Superior temporal gyrus (tissue), 1 donor: ENCODE results near the gene PPP1R3C.
A peak's percentile ranks its signal among the peaks of the same experiment; 100 is the strongest.

Source experiments
- DNase-seq: peaks from one replicate; pipeline ENCODE4 v3.0.0-alpha.2; 2016; ENCODE audit errors: extremely low spot score

Gene PPP1R3C

GRCh38 chr10:91601212-91601611 lies 31.7 kb downstream of the PPP1R3C start:
- no peak for DNase-seq

- no peak for DNase-seq
Measured at GRCh38 chr10:91598211-91598977, 34.5 kb downstream of the PPP1R3C start.

- peak; percentile 63 for DNase-seq
Measured at GRCh38 chr10:91597197-91597881, 35.5 kb downstream of the PPP1R3C start.

- DNase-seq, result peak; percentile 47
Measured at GRCh38 chr10:91596825-91597196, 36.1 kb downstream of the PPP1R3C start.

- DNase-seq, result no peak
Measured at GRCh38 chr10:91593834-91594233, 39.0 kb downstream of the PPP1R3C start.

GRCh38 chr10:91593366-91593765 lies 39.5 kb downstream of the PPP1R3C start:
- DNase-seq, result no peak

- DNase-seq, result no peak
Measured at GRCh38 chr10:91592266-91592975, 40.5 kb downstream of the PPP1R3C start.

GRCh38 chr10:91591797-91592174 lies 41.1 kb downstream of the PPP1R3C start:
- DNase-seq, result no peak

GRCh38 chr10:91590904-91591796 lies 41.7 kb downstream of the PPP1R3C start:
- DNase-seq, result no peak

GRCh38 chr10:91590142-91590903 lies 42.5 kb downstream of the PPP1R3C start:
- DNase-seq, result no peak

- no peak for DNase-seq
Measured at GRCh38 chr10:91589658-91590035, 43.2 kb downstream of the PPP1R3C start.

- DNase-seq, result no peak
Measured at GRCh38 chr10:91589015-91589657, 43.7 kb downstream of the PPP1R3C start.

GRCh38 chr10:91587710-91588638 lies 44.9 kb downstream of the PPP1R3C start:
- DNase-seq, result no peak

GRCh38 chr10:91582153-91582554 lies 50.7 kb downstream of the PPP1R3C start:
- DNase-seq, result no peak

GRCh38 chr10:91579329-91579985 lies 53.4 kb downstream of the PPP1R3C start:
- no peak for DNase-seq
